GM21529 (cell line): Measurements from ENCODE around the gene CLDN12.
"Not testable (repeated sequence)": the region's sequence is repeated elsewhere in the genome, so short reads cannot be mapped to it uniquely, and the experiment has no call there.

Experiments
- ATAC-seq: cut with Tn5 transposase; IDR thresholded peaks from one replicate; pipeline ENCODE4 v1.9.1; 2021; ENCODE audit not compliant: unreplicated experiment

The CLDN12 gene

DNA sequence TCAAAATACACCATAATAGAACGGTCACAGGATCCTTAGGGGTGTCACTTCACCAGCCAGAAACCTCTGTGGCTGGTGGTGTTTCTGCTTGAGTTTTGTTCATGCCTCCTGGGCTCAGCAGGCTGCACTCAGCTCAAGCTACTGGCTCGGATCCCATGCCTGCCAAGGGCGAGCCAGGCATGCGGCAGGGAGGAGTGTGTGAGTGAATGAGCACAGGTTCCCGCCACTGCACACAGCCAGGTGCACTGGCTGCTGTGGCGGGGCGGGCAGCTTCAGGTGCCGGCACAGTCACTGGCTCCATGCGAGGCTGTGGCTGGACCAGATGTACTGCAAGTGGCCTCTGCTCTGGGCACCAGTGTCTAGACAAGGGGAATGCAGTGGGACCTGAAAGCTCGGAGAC is 29.5 kb downstream of the CLDN12 start:
- no peak for ATAC-seq

DNA sequence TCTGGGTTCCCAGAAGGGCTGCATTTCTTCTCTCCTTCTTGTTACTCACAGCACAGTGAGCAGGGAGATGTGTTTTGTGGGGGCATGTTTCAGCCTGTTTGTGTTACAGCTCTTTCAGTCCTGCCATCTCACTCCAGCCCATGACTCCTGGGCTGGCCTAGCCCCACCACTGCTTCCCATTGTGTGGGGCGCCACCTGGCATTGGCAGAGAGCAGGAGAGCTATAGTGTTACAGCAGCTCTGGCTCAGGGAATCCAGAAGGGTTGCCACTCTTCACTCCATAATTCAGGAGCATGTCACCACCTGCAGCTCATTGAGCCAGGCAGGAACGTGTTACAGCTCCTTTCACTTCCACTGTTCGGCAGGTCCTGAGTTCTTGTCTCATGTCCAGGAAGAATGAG is 30.0 kb downstream of the CLDN12 start:
- no peak for ATAC-seq

DNA sequence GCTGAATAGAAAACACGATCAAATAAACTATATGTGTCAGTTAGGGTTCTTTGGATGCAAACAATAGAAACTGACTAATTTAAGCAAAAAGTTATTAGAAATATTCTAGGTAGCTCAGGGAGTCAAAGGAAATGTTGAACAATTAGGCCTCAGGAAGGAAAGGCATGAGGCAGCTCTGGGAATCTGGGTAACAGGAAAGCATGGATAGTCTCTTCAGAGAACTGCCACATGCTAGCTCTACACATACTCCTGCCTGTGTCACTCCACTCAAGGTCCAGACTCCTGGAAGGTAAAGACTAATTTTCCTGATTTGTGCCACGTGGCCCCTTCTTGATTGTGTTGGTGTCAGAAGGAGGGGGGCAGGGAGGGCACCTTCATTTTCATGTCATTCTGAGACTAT is 42.4 kb downstream of the CLDN12 start:
- ATAC-seq: no peak

DNA sequence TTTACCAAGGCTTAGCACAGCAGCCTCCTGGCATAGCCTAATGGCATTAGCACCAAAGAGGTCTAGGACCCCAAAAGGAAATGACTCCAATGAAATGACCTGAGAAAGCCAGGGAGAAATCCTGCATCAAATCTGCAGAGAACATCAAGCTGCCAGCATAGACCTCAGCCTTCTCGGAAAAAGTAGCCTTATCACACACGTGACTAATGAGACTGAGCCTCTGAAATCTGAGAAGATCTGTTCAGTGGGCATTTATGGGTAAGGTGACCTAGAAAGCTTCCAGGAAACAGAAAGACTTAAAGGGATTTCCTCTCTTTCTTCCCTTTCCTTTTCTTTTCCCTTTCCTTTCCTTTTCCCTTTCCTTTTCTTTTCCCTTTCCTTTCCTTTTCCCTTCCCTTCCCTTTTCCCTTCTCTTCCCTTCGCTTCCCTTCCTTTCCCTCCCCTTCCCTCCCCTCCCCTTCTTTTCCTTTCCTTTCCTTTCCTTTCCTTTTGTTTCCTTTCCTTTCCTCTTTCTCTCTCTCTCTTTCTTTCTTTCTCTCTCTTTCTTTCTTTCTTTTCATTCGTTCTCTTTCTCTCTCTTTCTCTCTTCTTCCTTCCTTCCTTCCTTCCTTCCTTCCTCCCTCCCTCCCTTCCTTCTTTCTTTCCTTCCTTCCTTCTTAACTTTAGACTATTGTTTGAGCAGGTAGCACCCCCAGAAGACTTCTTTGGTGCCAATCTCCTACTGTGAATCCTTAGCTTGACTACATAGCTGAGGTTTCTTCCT is 43.1 kb downstream of the CLDN12 start:
- no peak for ATAC-seq

DNA sequence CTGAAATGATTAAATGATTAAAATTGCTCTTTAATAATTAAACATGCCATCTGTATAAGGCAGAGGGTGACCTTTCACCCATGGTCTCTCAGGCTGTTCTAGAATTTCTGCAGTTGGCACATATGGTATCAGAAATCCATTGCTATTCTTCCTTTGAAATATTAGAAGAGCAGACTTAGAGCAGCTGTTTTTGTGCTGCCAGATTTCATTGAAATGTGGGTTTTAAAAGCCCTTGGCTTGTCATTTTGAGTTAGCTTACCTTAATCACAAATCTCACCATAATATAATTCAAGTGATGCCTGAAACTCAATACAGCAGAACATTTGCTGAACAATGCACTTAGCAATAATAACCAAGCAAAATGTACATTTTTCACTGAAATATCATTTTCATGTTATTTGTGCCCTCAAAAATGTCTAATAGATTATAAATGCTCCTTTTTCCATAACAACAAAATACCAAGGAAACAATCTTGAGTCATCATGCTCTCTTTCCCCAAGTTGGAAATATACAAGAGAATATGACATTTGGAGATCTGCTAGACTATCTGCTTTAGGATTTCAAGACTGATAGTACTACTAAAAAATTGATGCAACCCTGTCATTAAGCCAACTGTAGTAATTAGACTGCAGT is 50.1 kb downstream of the CLDN12 start:
- no peak for ATAC-seq

DNA sequence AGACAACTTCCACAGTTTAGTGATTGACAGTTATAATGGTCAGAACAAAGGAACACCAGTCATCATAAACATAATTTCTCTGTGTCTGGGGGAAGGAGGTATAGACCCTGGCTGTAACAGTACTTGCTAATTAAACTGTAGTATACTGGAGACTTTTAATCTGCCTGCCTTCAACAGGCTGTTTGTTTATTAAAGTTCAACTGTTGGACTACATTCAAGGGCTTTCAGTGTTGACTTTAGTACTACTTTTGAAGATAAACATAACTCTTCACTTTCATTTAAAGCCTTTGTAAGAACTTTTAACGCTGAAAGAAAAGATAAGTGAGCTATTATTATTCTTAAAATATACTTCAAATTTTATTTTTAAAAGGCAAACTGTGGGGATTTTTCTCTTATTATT is 50.7 kb downstream of the CLDN12 start:
- no peak for ATAC-seq

DNA sequence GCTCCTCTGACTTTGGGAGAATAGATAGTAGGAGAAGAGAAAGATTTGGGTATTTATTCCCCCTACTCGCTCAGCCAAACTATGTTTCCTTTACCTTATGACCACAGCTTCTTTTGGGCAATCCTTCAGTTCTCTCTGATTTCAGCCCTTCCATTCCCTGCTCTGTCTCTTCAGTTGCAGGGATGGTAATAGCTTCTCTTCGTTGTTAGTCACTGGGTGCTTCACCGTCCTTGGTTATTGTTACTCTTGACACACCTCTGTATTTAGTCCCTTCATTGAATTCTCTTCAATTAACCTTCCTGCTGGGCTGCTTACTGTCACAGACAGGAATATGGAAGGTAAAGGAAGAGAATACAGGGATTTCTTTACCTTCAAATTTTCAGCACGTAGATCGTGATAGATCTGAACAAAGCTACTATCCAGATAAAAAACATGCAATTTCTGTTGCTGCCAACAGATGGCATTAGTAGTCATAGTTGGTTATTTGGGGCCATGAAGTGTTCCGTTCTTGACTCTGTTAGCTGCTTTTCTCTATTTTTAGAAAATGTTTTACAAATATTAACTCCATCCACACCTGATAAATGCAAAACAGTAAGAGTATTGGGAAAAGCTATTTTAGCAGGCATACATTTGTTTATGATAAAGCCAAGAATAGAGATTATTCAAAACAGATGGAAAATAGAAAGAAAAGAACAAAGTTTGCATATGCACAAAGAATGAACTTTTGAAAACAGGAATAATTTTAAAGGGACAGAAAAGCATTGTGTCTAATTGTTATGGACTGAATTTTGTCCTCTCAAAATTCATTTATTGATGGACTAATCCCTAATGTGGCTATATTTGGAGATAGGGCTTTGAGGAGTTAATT is 52.1 kb downstream of the CLDN12 start:
- ATAC-seq: peak; percentile 92

DNA sequence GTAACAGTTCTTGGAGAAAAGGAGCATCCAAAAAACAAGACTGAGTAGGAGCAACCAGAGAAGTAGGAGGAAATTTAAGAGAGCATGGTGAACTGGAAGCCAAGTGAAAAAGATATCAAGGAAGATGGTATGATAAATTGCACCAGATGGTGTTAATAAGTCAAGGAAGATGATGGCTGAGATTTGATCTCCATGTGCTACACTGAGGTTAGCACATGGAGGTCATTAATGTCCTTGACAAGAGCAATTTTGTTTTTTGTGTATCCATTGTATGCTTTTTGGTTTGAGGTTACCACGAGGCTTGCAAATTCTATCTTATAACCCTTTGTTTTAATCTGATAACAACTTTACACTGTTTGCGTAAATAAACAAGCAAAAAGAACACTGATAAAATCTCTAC is 54.8 kb downstream of the CLDN12 start:
- ATAC-seq: no peak

DNA sequence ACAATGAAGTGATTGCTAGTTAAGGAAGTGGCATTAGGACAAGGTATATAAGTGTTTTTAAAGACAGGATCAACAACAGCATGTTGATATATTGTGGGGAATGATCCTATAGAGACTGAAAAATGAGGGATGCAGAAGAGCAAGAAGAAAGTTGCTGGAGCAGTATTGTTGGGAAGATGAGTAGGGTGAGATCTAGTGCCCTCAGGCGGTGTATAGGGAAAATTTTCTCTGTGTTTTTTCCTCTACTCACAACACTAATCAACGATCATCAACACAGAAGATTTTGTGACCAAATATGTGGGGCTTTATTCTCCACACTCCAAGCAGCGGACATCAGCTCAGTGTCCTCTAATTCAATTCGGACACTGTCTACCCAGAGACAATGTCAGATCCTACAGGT is 56.6 kb downstream of the CLDN12 start:
- ATAC-seq: no peak

DNA sequence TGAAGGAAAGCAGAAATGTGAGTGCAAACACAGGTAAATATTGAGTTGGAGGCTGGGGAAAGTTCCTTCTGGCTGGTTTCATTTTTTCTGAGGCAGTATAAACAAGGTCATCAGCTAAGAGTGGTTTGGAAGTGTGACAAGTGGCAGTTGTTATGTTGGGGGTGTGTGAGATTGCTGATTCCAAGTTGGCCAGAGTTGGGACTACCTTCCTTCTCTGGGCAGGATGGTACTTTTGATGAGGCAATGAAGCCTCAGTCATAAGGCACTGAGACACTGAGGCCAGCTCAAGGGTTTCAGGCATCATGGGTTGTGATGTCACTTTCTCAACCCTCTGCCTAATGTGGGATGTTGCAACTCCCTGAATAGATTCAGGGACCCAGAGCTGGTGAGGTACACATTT is 58.0 kb downstream of the CLDN12 start:
- ATAC-seq: no peak

DNA sequence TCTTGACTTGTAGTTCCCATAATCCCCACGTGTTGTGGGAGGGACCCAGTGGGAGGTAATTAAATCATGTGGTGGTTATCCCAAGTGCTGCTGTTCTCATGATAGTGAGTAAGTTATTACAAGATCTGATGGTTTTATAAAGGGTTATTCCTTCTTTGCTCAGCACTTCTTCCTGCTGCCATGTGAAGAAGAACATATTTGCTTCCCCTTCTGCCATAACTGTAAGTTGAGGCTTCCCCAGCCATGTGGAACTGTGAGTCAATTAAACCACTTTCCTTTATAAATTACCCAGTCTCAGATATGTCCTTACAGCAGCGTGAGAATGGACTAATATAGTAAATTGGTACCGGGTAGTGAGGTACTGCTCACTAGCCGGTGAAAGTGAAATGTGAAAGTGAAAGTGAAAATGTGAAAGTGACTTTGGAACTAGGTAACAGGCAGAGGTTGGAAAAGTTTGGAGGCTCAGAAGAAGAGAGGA is 59.9 kb downstream of the CLDN12 start:
- not testable (repeated sequence) for ATAC-seq
